ENCODE measurements around the gene MED26. TPM values are rescaled to one million over a fixed set of nuclear protein-coding genes. Genes with fewer than 3 reads are reported as not detected.

Gene MED26
- total RNA-seq, 1 donor = 7.1 TPM

DNA sequence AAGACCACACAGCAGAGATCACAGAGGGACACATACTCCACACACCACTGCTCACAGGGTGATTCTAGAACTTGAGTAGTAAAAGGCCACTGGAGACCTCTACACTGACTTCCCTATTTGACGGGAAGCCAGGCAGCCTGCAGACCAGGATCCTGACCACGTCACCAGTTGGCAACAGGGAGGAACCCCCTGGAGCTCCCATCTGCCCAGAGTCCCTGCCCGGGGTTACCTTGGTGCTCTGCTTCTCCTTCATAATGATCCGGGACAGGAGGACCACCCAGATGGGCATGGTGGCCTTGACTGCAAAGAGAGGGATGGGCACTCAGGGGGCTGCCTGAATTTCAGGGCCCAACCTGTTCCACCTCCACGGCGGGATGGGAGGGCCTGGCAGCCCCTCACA, 56.7 kb downstream of the MED26 start:
- peak overlapping the region; percentile 91 for H3K4me3 ChIP-seq (ENCODE audit: low read depth, low read length)
- DNase-seq (ENCODE audit: low read depth) = peak; percentile 38
- TF ChIP-seq, protein P1, sequence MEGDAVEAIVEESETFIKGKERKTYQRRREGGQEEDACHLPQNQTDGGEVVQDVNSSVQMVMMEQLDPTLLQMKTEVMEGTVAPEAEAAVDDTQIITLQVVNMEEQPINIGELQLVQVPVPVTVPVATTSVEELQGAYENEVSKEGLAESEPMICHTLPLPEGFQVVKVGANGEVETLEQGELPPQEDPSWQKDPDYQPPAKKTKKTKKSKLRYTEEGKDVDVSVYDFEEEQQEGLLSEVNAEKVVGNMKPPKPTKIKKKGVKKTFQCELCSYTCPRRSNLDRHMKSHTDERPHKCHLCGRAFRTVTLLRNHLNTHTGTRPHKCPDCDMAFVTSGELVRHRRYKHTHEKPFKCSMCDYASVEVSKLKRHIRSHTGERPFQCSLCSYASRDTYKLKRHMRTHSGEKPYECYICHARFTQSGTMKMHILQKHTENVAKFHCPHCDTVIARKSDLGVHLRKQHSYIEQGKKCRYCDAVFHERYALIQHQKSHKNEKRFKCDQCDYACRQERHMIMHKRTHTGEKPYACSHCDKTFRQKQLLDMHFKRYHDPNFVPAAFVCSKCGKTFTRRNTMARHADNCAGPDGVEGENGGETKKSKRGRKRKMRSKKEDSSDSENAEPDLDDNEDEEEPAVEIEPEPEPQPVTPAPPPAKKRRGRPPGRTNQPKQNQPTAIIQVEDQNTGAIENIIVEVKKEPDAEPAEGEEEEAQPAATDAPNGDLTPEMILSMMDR (IDR thresholded peaks at IDR 0.05; ENCODE audit: insufficient read depth, low read length) = no peak

DNA sequence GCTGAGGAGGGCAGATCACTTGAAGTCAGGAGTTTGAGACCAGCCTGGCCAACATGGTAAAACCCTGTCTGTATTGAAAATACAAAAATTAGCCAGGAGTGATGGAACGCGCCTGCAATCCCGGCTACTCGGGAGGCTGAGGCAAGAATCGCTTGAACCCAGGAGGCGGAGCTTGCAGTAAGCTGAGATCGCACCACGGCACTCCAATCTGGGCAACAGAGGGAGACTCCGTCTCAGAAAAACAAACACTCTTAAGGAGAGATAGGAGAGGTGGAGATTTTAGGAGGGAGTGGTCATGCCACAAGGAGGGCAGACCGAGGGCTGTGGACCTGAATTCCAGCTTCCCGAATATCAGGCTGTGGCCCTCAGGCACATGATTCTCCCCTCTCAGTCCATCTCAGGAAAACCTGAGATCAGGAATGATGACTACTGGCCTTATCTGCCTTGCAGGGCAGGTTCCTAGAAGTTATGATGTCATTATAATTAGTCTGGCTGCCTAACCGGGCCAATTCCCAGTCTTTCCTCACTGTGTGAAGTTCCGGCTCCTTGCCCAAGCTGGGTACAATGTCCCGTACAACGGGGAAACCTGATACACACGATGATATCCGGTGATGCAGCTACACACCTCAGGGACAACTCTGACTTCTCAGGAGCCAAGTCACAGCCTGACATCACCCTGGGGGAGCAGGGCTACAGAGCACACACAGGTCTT, 58.2 kb downstream of the MED26 start:
- no peak overlapping the region for H3K4me3 ChIP-seq (ENCODE audit: low read depth, low read length)
- TF ChIP-seq, protein P1 (IDR thresholded peaks at IDR 0.05; ENCODE audit: insufficient read depth, low read length) = no peak
- no peak for DNase-seq (ENCODE audit: low read depth)

DNA sequence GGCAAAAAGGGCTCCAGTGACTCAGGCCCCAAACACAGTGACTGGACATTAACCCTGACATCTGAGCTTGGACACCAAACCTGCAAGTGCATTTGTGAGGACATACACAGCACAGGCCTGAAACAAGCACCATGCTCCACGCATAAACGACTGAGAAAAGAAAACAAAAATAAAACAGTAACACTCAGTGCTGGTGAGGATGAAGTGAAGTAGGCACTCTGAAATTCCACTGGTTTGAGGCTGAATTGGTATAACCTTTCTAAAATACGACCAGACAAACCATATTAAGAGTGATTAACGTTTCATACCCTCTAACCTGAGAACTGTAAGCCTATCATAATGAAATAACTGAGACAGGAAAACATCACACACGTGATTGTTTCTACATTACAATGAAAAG, 61.3 kb downstream of the MED26 start:
- TF ChIP-seq, protein P1 (IDR thresholded peaks at IDR 0.05; ENCODE audit: insufficient read depth, low read length) = no peak
- H3K4me3 ChIP-seq (ENCODE audit: low read depth, low read length) = no peak overlapping the region
- no peak for DNase-seq (ENCODE audit: low read depth)

DNA sequence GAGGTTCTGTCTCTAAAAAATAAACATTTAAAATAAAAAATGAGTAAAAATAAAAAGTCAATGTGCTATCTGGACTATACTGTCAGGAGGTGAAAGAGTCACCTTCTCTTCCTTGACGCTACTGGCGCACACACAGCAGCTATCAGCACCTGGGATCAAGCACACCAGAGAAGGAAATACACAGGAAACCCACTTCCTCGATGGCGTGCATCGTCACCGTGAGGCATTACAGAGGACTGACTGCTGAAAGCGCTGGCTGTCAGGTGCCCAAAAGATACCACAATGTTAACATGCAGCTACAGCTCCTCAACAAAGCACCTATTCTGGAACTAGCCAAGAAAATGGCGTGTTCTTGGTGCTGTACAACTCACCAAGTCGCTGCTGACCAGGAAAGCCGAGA, 61.8 kb downstream of the MED26 start:
- TF ChIP-seq, protein P1 (IDR thresholded peaks at IDR 0.05; ENCODE audit: insufficient read depth, low read length) = no peak
- no peak overlapping the region for H3K4me3 ChIP-seq (ENCODE audit: low read depth, low read length)
- DNase-seq (ENCODE audit: low read depth) = no peak

DNA sequence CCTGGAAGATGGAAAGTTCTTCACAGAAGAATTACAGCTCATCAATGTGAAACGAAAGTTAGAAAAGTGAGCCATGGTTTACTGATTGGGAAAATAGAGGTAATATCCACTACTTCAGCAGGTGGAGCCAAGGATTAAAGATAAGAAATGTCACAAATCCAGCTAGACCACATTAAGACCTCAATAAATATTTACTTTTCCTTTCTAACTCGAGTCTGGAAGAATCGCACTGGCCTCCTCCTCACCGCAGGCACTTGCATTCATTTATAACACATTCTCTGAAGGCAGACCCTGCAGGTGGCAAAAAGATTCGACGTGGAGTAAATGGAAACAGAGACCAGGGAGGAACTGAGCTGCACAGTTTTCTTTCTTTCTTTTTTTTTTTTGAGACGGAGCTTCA, 63.2 kb downstream of the MED26 start:
- no peak for DNase-seq (ENCODE audit: low read depth)
- H3K4me3 ChIP-seq (ENCODE audit: low read depth, low read length) = no peak overlapping the region
- TF ChIP-seq, protein P1 (IDR thresholded peaks at IDR 0.05; ENCODE audit: insufficient read depth, low read length) = no peak

DNA sequence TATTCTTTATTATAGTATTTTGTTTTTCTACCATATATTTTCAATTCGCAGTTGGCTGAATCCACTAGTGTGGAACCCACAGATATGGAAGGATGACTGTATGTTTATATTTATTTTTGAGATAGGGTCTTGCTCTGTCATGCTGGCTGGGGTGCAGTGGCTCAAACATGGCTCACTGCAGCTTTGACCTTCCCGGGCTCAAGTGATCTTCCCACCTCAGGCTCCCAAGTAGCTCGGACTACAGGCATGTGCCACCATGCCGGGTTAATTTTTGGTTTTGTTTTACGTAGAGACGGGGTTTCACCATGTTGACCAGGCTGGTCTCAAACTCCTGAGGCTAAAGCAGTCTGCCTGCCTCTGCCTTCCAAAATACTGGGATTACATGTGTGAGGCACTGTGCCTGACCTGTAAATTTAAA, 65.4 kb downstream of the MED26 start:
- DNase-seq (ENCODE audit: low read depth) = no peak
- no peak overlapping the region for H3K4me3 ChIP-seq (ENCODE audit: low read depth, low read length)
- TF ChIP-seq, protein P1 (IDR thresholded peaks at IDR 0.05; ENCODE audit: insufficient read depth, low read length) = no peak

DNA sequence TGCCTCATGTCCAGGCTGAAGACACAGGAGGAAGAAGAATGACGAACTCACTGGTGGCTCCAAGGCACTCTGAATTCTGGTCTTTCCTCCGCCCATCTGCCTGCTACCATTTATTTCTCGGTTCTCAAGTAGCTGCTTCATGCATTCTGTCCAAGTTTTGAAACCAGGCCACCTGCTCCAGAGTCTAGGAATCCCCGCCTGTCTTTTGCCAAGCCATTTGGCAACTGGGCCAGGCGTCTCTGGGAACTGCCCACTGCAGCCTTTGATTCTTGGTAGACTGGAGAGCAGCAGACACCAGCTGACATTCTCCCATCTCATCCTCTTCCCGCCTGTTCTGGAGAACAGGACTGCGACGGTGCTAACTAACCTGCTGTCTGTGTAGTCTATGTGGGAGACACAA, 66.6 kb downstream of the MED26 start:
- TF ChIP-seq, protein P1 (IDR thresholded peaks at IDR 0.05; ENCODE audit: insufficient read depth, low read length) = no peak
- no peak for DNase-seq (ENCODE audit: low read depth)
- H3K4me3 ChIP-seq (ENCODE audit: low read depth, low read length) = no peak overlapping the region
